ENCODE results near the gene GRID1. TPM values are rescaled to one million over a fixed set of nuclear protein-coding genes. Genes with fewer than 3 reads are reported as not detected.

The GRID1 gene
- total and polyA plus RNA-seq, 9 of the 15 experiments (the other 6 are each of a cell fraction or from before 2014, with no cell fraction given): 0.01 to 7.2 (median 1.2) TPM

DNA sequence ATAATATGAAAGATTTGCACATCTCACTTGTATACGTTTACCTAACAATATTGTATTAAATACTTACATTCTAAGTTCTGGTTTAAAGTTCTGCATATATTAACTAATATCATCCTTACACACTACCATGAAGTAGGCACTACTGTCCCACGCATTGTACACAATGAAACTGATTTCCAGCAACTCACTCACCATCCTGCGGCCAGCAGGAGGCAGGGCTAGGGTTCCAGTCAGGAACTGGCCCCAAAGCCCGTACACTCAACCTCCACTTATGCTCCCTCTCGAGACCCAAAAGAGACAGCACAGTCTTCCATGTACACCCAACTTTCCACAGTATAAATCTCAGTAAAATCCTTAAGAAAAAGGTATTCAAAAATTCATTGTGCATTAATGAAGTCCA, 41.4 kb downstream of the GRID1 start:
- H3K79me2 ChIP-seq (ENCODE audit: control insufficient read depth, insufficient read depth, low read length): no peaks in the 10 kb centered on the region
- ChIA-PET CTCF (ENCODE audit: low intra/inter-chr PET ratio) (no interaction called here), POLR2A (no interaction called here)
- H3K4me3 ChIP-seq: no peak overlapping the region
- no peak overlapping the region for H2AFZ ChIP-seq (ENCODE audit: low read depth, low read length)
- H3K4me2 ChIP-seq (ENCODE audit: insufficient read depth, low read length): no peak overlapping the region
- no peaks in the 10 kb centered on the region for H3K9me3 ChIP-seq (replicated peaks; ENCODE audit: control insufficient read depth, insufficient read depth, low read depth, low read length)
- no TSS peak for BruUV-seq (replicated peaks)
- H4K20me1 ChIP-seq (replicated peaks; ENCODE audit: control insufficient read depth, insufficient read depth, low read length): no peaks in the 10 kb centered on the region
- no peak overlapping the region for H3K9ac ChIP-seq (ENCODE audit: insufficient read depth in 1 of 2, low read depth in 2 of 2, low read length in 2 of 2)
- 0% methylated on average over 5 of the region's 5 CpGs for WGBS (ENCODE audit: insufficient coverage, low coverage, missing lambda C conversion rate)
- FAIRE-seq (no peak), DNase-seq (ENCODE audit: extremely low read depth in 1 of 4, low spot score in 3 of 4) (no peak), ATAC-seq (peak; percentile 53; the same call in 2 of the 3 replicates)
- intact Hi-C loops (cut with micrococcal nuclease): no loop called here
- no peaks in the 10 kb centered on the region for H3K9me1 ChIP-seq (ENCODE audit: control insufficient read depth, insufficient read depth, low read length)
- no peak for TF ChIP-seq CREB1 (IDR thresholded peaks at IDR 0.05)
- no peak for TF ChIP-seq CREB1 (CRISPR knock-in tag; IDR thresholded peaks at IDR 0.05)
- TF ChIP-seq, protein P1, sequence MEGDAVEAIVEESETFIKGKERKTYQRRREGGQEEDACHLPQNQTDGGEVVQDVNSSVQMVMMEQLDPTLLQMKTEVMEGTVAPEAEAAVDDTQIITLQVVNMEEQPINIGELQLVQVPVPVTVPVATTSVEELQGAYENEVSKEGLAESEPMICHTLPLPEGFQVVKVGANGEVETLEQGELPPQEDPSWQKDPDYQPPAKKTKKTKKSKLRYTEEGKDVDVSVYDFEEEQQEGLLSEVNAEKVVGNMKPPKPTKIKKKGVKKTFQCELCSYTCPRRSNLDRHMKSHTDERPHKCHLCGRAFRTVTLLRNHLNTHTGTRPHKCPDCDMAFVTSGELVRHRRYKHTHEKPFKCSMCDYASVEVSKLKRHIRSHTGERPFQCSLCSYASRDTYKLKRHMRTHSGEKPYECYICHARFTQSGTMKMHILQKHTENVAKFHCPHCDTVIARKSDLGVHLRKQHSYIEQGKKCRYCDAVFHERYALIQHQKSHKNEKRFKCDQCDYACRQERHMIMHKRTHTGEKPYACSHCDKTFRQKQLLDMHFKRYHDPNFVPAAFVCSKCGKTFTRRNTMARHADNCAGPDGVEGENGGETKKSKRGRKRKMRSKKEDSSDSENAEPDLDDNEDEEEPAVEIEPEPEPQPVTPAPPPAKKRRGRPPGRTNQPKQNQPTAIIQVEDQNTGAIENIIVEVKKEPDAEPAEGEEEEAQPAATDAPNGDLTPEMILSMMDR (IDR thresholded peaks at IDR 0.05 in 2 of 3, conservative IDR thresholded peaks at IDR 0.05 in 1 of 3; ENCODE audit: insufficient read depth in 2 of 3, low read depth in 1 of 3, low read length in 3 of 3): peak; percentile 13 to 20 (median 18); a peak in 2 of 6 replicates
- no peak for TF ChIP-seq ZNF324 (CRISPR knock-in tag; IDR thresholded peaks at IDR 0.05)
- TF ChIP-seq MAFG (tag; conservative IDR thresholded peaks at IDR 0.05): no peak
- no peak overlapping the region for H3K27ac ChIP-seq (ENCODE audit: extremely low read depth, low read depth, low read length)
- in situ Hi-C loops (cut with MboI): no loop called here
- no peaks in the 10 kb centered on the region; a peak in 1 of 5 replicates for H3K4me1 ChIP-seq (replicated peaks in 1 of 2; ENCODE audit: control insufficient read depth in 2 of 2, insufficient read depth in 2 of 2, low read length in 2 of 2)
- H3K36me3 ChIP-seq (ENCODE audit: control insufficient read depth, insufficient read depth, low read length): no peaks in the 10 kb centered on the region
- peaks cover 0 to 4% of the 10 kb centered on the region in 2 experiments; a peak in 3 of 5 replicates for H3K27me3 ChIP-seq (ENCODE audit: control insufficient read depth in 2 of 2, insufficient read depth in 2 of 2, low read length in 2 of 2)
